ENCODE measurements around the gene CLDN24. TPM values are rescaled to one million over a fixed set of nuclear protein-coding genes. Genes with fewer than 3 reads are reported as not detected.
A peak's percentile ranks its signal among the peaks of the same experiment; 100 is the strongest.

Gene CLDN24
- not detected in 2 replicates for total RNA-seq (2012; rRNA removed)

- no peak within 1 kb of the TSS for H3K9ac ChIP-seq (ENCODE audit: low read depth, low read length)
- no peaks in the 10 kb centered on the region for H3K27me3 ChIP-seq (ENCODE audit: control insufficient read depth, insufficient read depth, low read length)
- no peak within 1 kb of the TSS for H3K4me2 ChIP-seq (ENCODE audit: low read length)
- H3K9me3 ChIP-seq (replicated peaks; ENCODE audit: low read length) = no peaks in the 10 kb centered on the region
- no peak within 1 kb of the TSS for H3K4me3 ChIP-seq (ENCODE audit: low read length)
- H3K36me3 ChIP-seq (ENCODE audit: insufficient read depth, low read length) = peaks cover 4% of the 10 kb centered on the region
- no peaks in the 10 kb centered on the region for H3K4me1 ChIP-seq (ENCODE audit: control insufficient read depth, insufficient read depth, low read length)
These were observed at the start of gene CLDN24 for GRCh38 chr4:183322326-183322725. TSS of gene CLDN24 (minus strand) at chr4:183322426. CDS start at chr4:183322426, 0 bp downstream.

- peaks cover 8% of the 10 kb centered on the region for H3K27me3 ChIP-seq (ENCODE audit: control insufficient read depth, insufficient read depth, low read length)
- H3K4me1 ChIP-seq (ENCODE audit: control insufficient read depth, insufficient read depth, low read length) = no peaks in the 10 kb centered on the region
- H3K4me3 ChIP-seq (ENCODE audit: low read length) = no peak overlapping the region
- H3K9ac ChIP-seq (ENCODE audit: low read depth, low read length) = no peak overlapping the region
- peaks cover 5% of the 10 kb centered on the region for H3K9me3 ChIP-seq (replicated peaks; ENCODE audit: low read length)
- H3K4me2 ChIP-seq (ENCODE audit: low read length) = no peak overlapping the region
- no peaks in the 10 kb centered on the region for H3K36me3 ChIP-seq (ENCODE audit: insufficient read depth, low read length)
These were observed 48.6 kb upstream of the CLDN24 start for GRCh38 chr4:183370786-183371185.

GRCh38 chr4:183369073-183369472 lies 46.8 kb upstream of the CLDN24 start:
- Histone ChIP-seq H3K4me2 (ENCODE audit: low read length) (no peak overlapping the region), H3K4me3 (ENCODE audit: low read length) (no peak overlapping the region), H3K9me3 (replicated peaks; ENCODE audit: low read length) (peaks cover 5% of the 10 kb centered on the region), H3K36me3 (ENCODE audit: insufficient read depth, low read length) (no peaks in the 10 kb centered on the region), H3K4me1 (ENCODE audit: control insufficient read depth, insufficient read depth, low read length) (no peaks in the 10 kb centered on the region), H3K27me3 (ENCODE audit: control insufficient read depth, insufficient read depth, low read length) (peaks cover 3% of the 10 kb centered on the region), H3K9ac (ENCODE audit: low read depth, low read length) (no peak overlapping the region)

- no peak overlapping the region for H3K9ac ChIP-seq (ENCODE audit: low read depth, low read length)
- peaks cover 3% of the 10 kb centered on the region for H3K27me3 ChIP-seq (ENCODE audit: control insufficient read depth, insufficient read depth, low read length)
- peaks cover 4% of the 10 kb centered on the region for H3K4me1 ChIP-seq (ENCODE audit: control insufficient read depth, insufficient read depth, low read length)
- H3K4me2 ChIP-seq (ENCODE audit: low read length) = no peak overlapping the region
- no peak overlapping the region for H3K4me3 ChIP-seq (ENCODE audit: low read length)
- H3K9me3 ChIP-seq (replicated peaks; ENCODE audit: low read length) = no peaks in the 10 kb centered on the region
- no peaks in the 10 kb centered on the region for H3K36me3 ChIP-seq (ENCODE audit: insufficient read depth, low read length)
These were observed 44.1 kb upstream of the CLDN24 start for GRCh38 chr4:183366206-183366835.

GRCh38 chr4:183364025-183364424 lies 41.8 kb upstream of the CLDN24 start:
- Histone ChIP-seq H3K9me3 (replicated peaks; ENCODE audit: low read length) (no peaks in the 10 kb centered on the region), H3K36me3 (ENCODE audit: insufficient read depth, low read length) (no peaks in the 10 kb centered on the region), H3K4me2 (ENCODE audit: low read length) (no peak overlapping the region), H3K27me3 (ENCODE audit: control insufficient read depth, insufficient read depth, low read length) (no peaks in the 10 kb centered on the region), H3K4me1 (ENCODE audit: control insufficient read depth, insufficient read depth, low read length) (peaks cover 16% of the 10 kb centered on the region), H3K9ac (ENCODE audit: low read depth, low read length) (no peak overlapping the region), H3K4me3 (ENCODE audit: low read length) (no peak overlapping the region)

GRCh38 chr4:183362916-183363542 lies 40.8 kb upstream of the CLDN24 start:
- no peaks in the 10 kb centered on the region for H3K27me3 ChIP-seq (ENCODE audit: control insufficient read depth, insufficient read depth, low read length)
- no peaks in the 10 kb centered on the region for H3K36me3 ChIP-seq (ENCODE audit: insufficient read depth, low read length)
- H3K4me3 ChIP-seq (ENCODE audit: low read length) = no peak overlapping the region
- no peak overlapping the region for H3K9ac ChIP-seq (ENCODE audit: low read depth, low read length)
- no peaks in the 10 kb centered on the region for H3K9me3 ChIP-seq (replicated peaks; ENCODE audit: low read length)
- no peak overlapping the region for H3K4me2 ChIP-seq (ENCODE audit: low read length)
- H3K4me1 ChIP-seq (ENCODE audit: control insufficient read depth, insufficient read depth, low read length) = peaks cover 16% of the 10 kb centered on the region

- Histone ChIP-seq H3K36me3 (ENCODE audit: insufficient read depth, low read length) (no peaks in the 10 kb centered on the region), H3K4me1 (ENCODE audit: control insufficient read depth, insufficient read depth, low read length) (peaks cover 16% of the 10 kb centered on the region), H3K4me2 (ENCODE audit: low read length) (no peak overlapping the region), H3K9me3 (replicated peaks; ENCODE audit: low read length) (no peaks in the 10 kb centered on the region), H3K4me3 (ENCODE audit: low read length) (no peak overlapping the region), H3K27me3 (ENCODE audit: control insufficient read depth, insufficient read depth, low read length) (no peaks in the 10 kb centered on the region), H3K9ac (ENCODE audit: low read depth, low read length) (no peak overlapping the region)
These were observed 39.8 kb upstream of the CLDN24 start for GRCh38 chr4:183362036-183362435.

- peaks cover 22% of the 10 kb centered on the region for H3K4me1 ChIP-seq (ENCODE audit: control insufficient read depth, insufficient read depth, low read length)
- H3K4me3 ChIP-seq (ENCODE audit: low read length) = no peak overlapping the region
- H3K9me3 ChIP-seq (replicated peaks; ENCODE audit: low read length) = no peaks in the 10 kb centered on the region
- no peak overlapping the region for H3K9ac ChIP-seq (ENCODE audit: low read depth, low read length)
- H3K36me3 ChIP-seq (ENCODE audit: insufficient read depth, low read length) = no peaks in the 10 kb centered on the region
- peak overlapping the region; percentile 50 for H3K4me2 ChIP-seq (ENCODE audit: low read length)
- no peaks in the 10 kb centered on the region for H3K27me3 ChIP-seq (ENCODE audit: control insufficient read depth, insufficient read depth, low read length)
These were observed 38.1 kb upstream of the CLDN24 start for GRCh38 chr4:183360161-183360919.

GRCh38 chr4:183358215-183358755 lies 36.1 kb upstream of the CLDN24 start:
- Histone ChIP-seq H3K4me1 (ENCODE audit: control insufficient read depth, insufficient read depth, low read length) (peaks cover 25% of the 10 kb centered on the region), H3K9ac (ENCODE audit: low read depth, low read length) (no peak overlapping the region)

GRCh38 chr4:183356931-183357675 lies 34.9 kb upstream of the CLDN24 start:
- no peak overlapping the region for H3K4me2 ChIP-seq (ENCODE audit: low read length)
- no peaks in the 10 kb centered on the region for H3K9me3 ChIP-seq (replicated peaks; ENCODE audit: low read length)
- H3K36me3 ChIP-seq (ENCODE audit: insufficient read depth, low read length) = no peaks in the 10 kb centered on the region
- H3K4me1 ChIP-seq (ENCODE audit: control insufficient read depth, insufficient read depth, low read length) = peaks cover 21% of the 10 kb centered on the region
- no peak overlapping the region for H3K9ac ChIP-seq (ENCODE audit: low read depth, low read length)
- H3K27me3 ChIP-seq (ENCODE audit: control insufficient read depth, insufficient read depth, low read length) = no peaks in the 10 kb centered on the region
- H3K4me3 ChIP-seq (ENCODE audit: low read length) = no peak overlapping the region

More at GRCh38 chr4:183358215-183358755, 36.1 kb upstream of the CLDN24 start:
- no peaks in the 10 kb centered on the region for H3K36me3 ChIP-seq (ENCODE audit: insufficient read depth, low read length)
- no peak overlapping the region for H3K4me3 ChIP-seq (ENCODE audit: low read length)
- no peak overlapping the region for H3K4me2 ChIP-seq (ENCODE audit: low read length)
- H3K9me3 ChIP-seq (replicated peaks; ENCODE audit: low read length) = no peaks in the 10 kb centered on the region
- no peaks in the 10 kb centered on the region for H3K27me3 ChIP-seq (ENCODE audit: control insufficient read depth, insufficient read depth, low read length)
